SK-N-SH (cell line): ENCODE data around the gene PLCH1. TPM values are rescaled to one million over a fixed set of nuclear protein-coding genes. Genes with fewer than 3 reads are reported as not detected.

Experiments
- CTCF ChIA-PET: fragments of 300-600, 350-600 bp; formaldehyde crosslinking; extraction: SDS; loops from one replicate; lab custom pipeline; 2021; lab: Yijun Ruan, JAX
- POLR2A ChIA-PET: fragments of 350-600 bp; sonication (Branson Sonifier 250); formaldehyde crosslinking; extraction: SDS; loops from one replicate; lab custom pipeline; 2020; ENCODE audit warnings: antibody characterized with exemption, inconsistent platforms; lab: Yijun Ruan, JAX
- DNase-seq: peaks from one replicate; pipeline ENCODE4 v3.0.0; 2012
- H2AFZ ChIP-seq: fragments of 200-600 bp; sonication (generic); 2 replicates; pipeline ENCODE4 v1.8.1; 2016; ENCODE audit warnings: antibody characterized with exemption, mild to moderate bottlenecking, low read depth
- H3F3A ChIP-seq: fragments of 200-600 bp; sonication (generic); replicated peaks from 2 replicates; pipeline ENCODE3; 2016; ENCODE audit warnings: antibody characterized with exemption, mild to moderate bottlenecking; ENCODE audit not compliant: insufficient read depth
- H3K27ac ChIP-seq, 2 experiments: fragments of 200-500 bp in 1 of 2; fragments of 200-600 bp in 1 of 2; sonication (Bioruptor generic) in 1 of 2; sonication (generic), shearing (Covaris generic) in 1 of 2; 2 replicates each; pipeline versions ENCODE4 v1.5.1 to v1.6.1; 2014 to 2016; ENCODE audit warnings: low read depth in 2 of 2, inconsistent platforms in 1 of 2, low read length in 1 of 2, mild to moderate bottlenecking in 1 of 2, mixed read lengths in 1 of 2
- H3K27me3 ChIP-seq: fragments of 200-600 bp; sonication (generic), shearing (Covaris generic); 2 replicates; pipeline ENCODE4 v1.6.1; 2016; ENCODE audit warnings: mixed run types; ENCODE audit not compliant: insufficient read depth
- H3K36me3 ChIP-seq, 2 experiments: fragments of 200-500 bp in 1 of 2; fragments of 200-600 bp in 1 of 2; sonication (Bioruptor generic) in 1 of 2; sonication (generic) in 1 of 2; replicated peaks in 1 of 2; 2 replicates each; pipeline versions ENCODE3 to v1.5.1; 2014 to 2016; ENCODE audit warnings: low read length in 1 of 2, mild to moderate bottlenecking in 1 of 2; ENCODE audit not compliant: insufficient read depth in 2 of 2, control insufficient read depth in 1 of 2
- H3K4me1 ChIP-seq, 2 experiments: fragments of 200-500 bp in 1 of 2; fragments of 200-600 bp in 1 of 2; sonication (Bioruptor generic) in 1 of 2; sonication (generic), shearing (Covaris generic) in 1 of 2; 2 replicates each; pipeline versions ENCODE4 v1.5.1 to v1.6.1; 2014 to 2016; ENCODE audit warnings: low read depth in 1 of 2, low read length in 1 of 2, mixed run types in 1 of 2; ENCODE audit not compliant: insufficient read depth in 2 of 2, control insufficient read depth in 1 of 2
- H3K4me2 ChIP-seq: fragments of 200-600 bp; sonication (generic), shearing (Covaris generic); 2 replicates; pipeline ENCODE4 v1.6.1; 2017; ENCODE audit warnings: mixed run types
- H3K4me3 ChIP-seq, 2 experiments: fragments of 200-500 bp in 1 of 2; fragments of 200-600 bp in 1 of 2; sonication (Bioruptor generic) in 1 of 2; sonication (generic), shearing (Covaris generic) in 1 of 2; 2 replicates each; pipeline versions ENCODE4 v1.5.1 to v1.8.1; 2014 to 2016; ENCODE audit warnings: low read depth in 2 of 2, inconsistent platforms in 1 of 2, low read length in 1 of 2, mild to moderate bottlenecking in 1 of 2, mixed read lengths in 1 of 2, moderate library complexity in 1 of 2
- H3K79me2 ChIP-seq: fragments of 200-600 bp; sonication (generic); 2 replicates; pipeline ENCODE4 v1.8.1; 2017; ENCODE audit warnings: mild to moderate bottlenecking; ENCODE audit not compliant: insufficient read depth
- H3K9ac ChIP-seq: fragments of 200-600 bp; sonication (generic); 2 replicates; pipeline ENCODE4 v1.6.1; 2017; ENCODE audit warnings: mixed run types
- H3K9me2 ChIP-seq: fragments of 200-600 bp; sonication (generic); 2 replicates; pipeline ENCODE4 v1.6.1; 2017; ENCODE audit warnings: mixed run types
- H3K9me3 ChIP-seq: fragments of 200-600 bp; sonication (generic); 2 replicates; pipeline ENCODE4 v1.6.1; 2017; ENCODE audit warnings: mixed run types, mild to moderate bottlenecking, moderate library complexity
- H4K20me1 ChIP-seq: fragments of 200-600 bp; sonication (generic); 2 replicates; pipeline ENCODE4 v1.6.1; 2017; ENCODE audit warnings: mild to moderate bottlenecking, mixed run types; ENCODE audit not compliant: insufficient read depth
- EZH2phosphoT487 ChIP-seq: fragments of 200-600 bp; sonication (generic); IDR thresholded peaks from 2 replicates; pipeline ENCODE4 v1.6.1; 2017; ENCODE audit warnings: low read depth, mixed run types, mild to moderate bottlenecking, antibody characterized with exemption, moderate library complexity, borderline replicate concordance
- FOXJ3 ChIP-seq: sonication (generic); formaldehyde crosslinking; IDR thresholded peaks from 2 replicates; pipeline ENCODE4 v1.5.1; 2020; ENCODE audit warnings: mild to moderate bottlenecking, missing genetic modification reagents
- FOXM1 ChIP-seq: IDR thresholded peaks from 2 replicates; pipeline ENCODE4 v1.4.0; 2012; ENCODE audit warnings: low read depth, mild to moderate bottlenecking
- MXI1 ChIP-seq: IDR thresholded peaks from 2 replicates; pipeline ENCODE4 v1.6.1; 2012; ENCODE audit warnings: mild to moderate bottlenecking, low read depth, low read length, improper control_type of control experiment
- NFIC ChIP-seq: IDR thresholded peaks from 2 replicates; pipeline ENCODE4 v1.4.0; 2012; ENCODE audit warnings: borderline replicate concordance
- NRF1 ChIP-seq: IDR thresholded peaks from 2 replicates; pipeline ENCODE4 v1.6.1; 2012; ENCODE audit warnings: low read depth, mild to moderate bottlenecking, low read length
- POLR2AphosphoS5 ChIP-seq: IDR thresholded peaks from 2 replicates; pipeline ENCODE4 v1.6.1; 2012; ENCODE audit warnings: low read depth, low read length
- RAD21 ChIP-seq: IDR thresholded peaks from 2 replicates; pipeline ENCODE4 v1.6.1; 2012; ENCODE audit warnings: mild to moderate bottlenecking, low read length
- REST ChIP-seq: IDR thresholded peaks from 2 replicates; pipeline ENCODE4 v1.6.1; 2012; ENCODE audit warnings: mild to moderate bottlenecking, low read depth, low read length, moderate library complexity
- SMC3 ChIP-seq: IDR thresholded peaks from 2 replicates; pipeline ENCODE4 v1.6.1; 2012; ENCODE audit warnings: low read depth, low read length, improper control_type of control experiment
- TEAD4 ChIP-seq: IDR thresholded peaks from 2 replicates; pipeline ENCODE4 v1.4.0; 2012; ENCODE audit warnings: mild to moderate bottlenecking, borderline replicate concordance; ENCODE audit not compliant: insufficient read depth
- USF1 ChIP-seq: IDR thresholded peaks from 2 replicates; pipeline ENCODE4 v1.4.0; 2012; ENCODE audit warnings: low read depth, borderline replicate concordance
- WGBS: methylation state at CpG from one replicate; pipeline ENCODE4 v1.1.6; 2017; ENCODE audit warnings: low lambda C conversion rate; 5-methylcytosine and 5-hydroxymethylcytosine counted together
- polyA plus RNA-seq, 3 experiments: library from polyadenylated mRNA; depleted of rRNA; stranded (reverse); fragments of >200 nt; gene quantifications; 2 replicates each; pipeline ENCODE4 v1.2.3, GENCODE V29; 2012
- TF ChIP-seq, protein P1 (sequence below): fragments of 200-600 bp; sonication (generic); IDR thresholded peaks from 2 replicates; pipeline ENCODE4 v1.6.1; 2017; ENCODE audit warnings: antibody characterized with exemption, mild to moderate bottlenecking, moderate library complexity
- TF ChIP-seq, protein P2 (sequence below): IDR thresholded peaks from 2 replicates; pipeline ENCODE4 v1.4.0; 2012; ENCODE audit warnings: low read depth
- TF ChIP-seq, protein P3 (sequence below): IDR thresholded peaks from 2 replicates; pipeline ENCODE4 v1.4.0; 2012; ENCODE audit warnings: low read depth, borderline replicate concordance

PLCH1 gene
- polyA plus RNA-seq, 1 of the 3 experiments (the other 2 are of a cell fraction): 0.26 TPM

- Histone ChIP-seq H3K79me2 (no peaks in the 10 kb centered on the region), H3K4me3 (no peak overlapping the region; a peak in 1 of 4 replicates), H3K4me2 (no peak overlapping the region), H4K20me1 (no peaks in the 10 kb centered on the region), H2AFZ (no peak overlapping the region), H3K27me3 (no peaks in the 10 kb centered on the region), H3K4me1 (peaks cover 0 to 3% of the 10 kb centered on the region in 2 experiments; a peak in 2 of 4 replicates), H3F3A (no peaks in the 10 kb centered on the region), H3K9me3 (no peaks in the 10 kb centered on the region), H3K9ac (no peak overlapping the region), H3K27ac (no peak overlapping the region), H3K36me3 (no peaks in the 10 kb centered on the region), H3K9me2 (no peaks in the 10 kb centered on the region)
- 23% methylated on average over 5 of the region's 5 CpGs for WGBS
- peak; percentile 43 for DNase-seq
- ChIA-PET CTCF (interaction anchor here (0.5 to 6.6 kb wide), 59 partner anchors 9 to 944 kb away, joined by 3 to 124 read pairs (median 4); partner anchors contain the start of genes C3orf33 and GMPS), POLR2A (no interaction called here)
- TF ChIP-seq FOXM1 (no peak), NFIC (no peak), POLR2AphosphoS5 (no peak), RAD21 (peak; percentile 82), FOXJ3 (CRISPR knock-in tag) (no peak), MXI1 (no peak), NRF1 (0 out of 2 replicates have a peak, but pooled peaks have one; percentile 1), SMC3 (peak; percentile 52)
- TF ChIP-seq, protein P1, sequence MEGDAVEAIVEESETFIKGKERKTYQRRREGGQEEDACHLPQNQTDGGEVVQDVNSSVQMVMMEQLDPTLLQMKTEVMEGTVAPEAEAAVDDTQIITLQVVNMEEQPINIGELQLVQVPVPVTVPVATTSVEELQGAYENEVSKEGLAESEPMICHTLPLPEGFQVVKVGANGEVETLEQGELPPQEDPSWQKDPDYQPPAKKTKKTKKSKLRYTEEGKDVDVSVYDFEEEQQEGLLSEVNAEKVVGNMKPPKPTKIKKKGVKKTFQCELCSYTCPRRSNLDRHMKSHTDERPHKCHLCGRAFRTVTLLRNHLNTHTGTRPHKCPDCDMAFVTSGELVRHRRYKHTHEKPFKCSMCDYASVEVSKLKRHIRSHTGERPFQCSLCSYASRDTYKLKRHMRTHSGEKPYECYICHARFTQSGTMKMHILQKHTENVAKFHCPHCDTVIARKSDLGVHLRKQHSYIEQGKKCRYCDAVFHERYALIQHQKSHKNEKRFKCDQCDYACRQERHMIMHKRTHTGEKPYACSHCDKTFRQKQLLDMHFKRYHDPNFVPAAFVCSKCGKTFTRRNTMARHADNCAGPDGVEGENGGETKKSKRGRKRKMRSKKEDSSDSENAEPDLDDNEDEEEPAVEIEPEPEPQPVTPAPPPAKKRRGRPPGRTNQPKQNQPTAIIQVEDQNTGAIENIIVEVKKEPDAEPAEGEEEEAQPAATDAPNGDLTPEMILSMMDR: peak; percentile 82
- TF ChIP-seq, protein P2, sequence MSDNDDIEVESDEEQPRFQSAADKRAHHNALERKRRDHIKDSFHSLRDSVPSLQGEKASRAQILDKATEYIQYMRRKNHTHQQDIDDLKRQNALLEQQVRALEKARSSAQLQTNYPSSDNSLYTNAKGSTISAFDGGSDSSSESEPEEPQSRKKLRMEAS: no peak
Observed at GRCh38 chr3:155701882-155702465, 42.9 kb downstream of the PLCH1 start.

DNA sequence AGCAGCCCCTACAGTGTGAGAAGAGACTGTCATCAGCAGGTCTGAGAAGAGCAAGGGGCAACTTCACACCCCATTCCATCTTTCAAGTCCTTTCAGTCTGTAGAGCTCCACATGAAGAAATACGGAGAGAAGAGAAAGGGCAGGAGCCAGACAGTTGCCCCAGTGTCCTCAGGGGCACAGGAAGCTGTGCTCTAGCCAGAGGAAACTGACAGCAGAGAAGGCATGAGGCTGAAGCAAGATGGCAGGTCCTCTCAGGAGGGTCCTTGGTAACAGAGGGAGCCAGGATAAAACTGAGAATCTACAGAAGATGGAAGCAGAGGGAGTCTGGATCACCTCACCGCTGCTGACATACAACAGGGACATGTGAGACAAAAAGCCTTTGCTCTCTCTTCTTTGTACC is 47.3 kb downstream of the PLCH1 start:
- ChIA-PET POLR2A (no interaction called here), CTCF (interaction anchor here (0.7 to 2.1 kb wide), 2 partner anchors 15 to 315 kb away, joined by 3 to 10 read pairs; no protein-coding TSS in a partner anchor)
- DNase-seq: no peak
- Histone ChIP-seq H3K27me3 (no peaks in the 10 kb centered on the region), H2AFZ (no peak overlapping the region), H3K9ac (no peak overlapping the region), H3F3A (no peaks in the 10 kb centered on the region), H4K20me1 (no peaks in the 10 kb centered on the region), H3K4me1 (peaks cover 0 to 3% of the 10 kb centered on the region in 2 experiments; a peak in 2 of 4 replicates), H3K4me2 (no peak overlapping the region), H3K36me3 (no peaks in the 10 kb centered on the region), H3K79me2 (no peaks in the 10 kb centered on the region), H3K27ac (no peak overlapping the region), H3K9me2 (no peaks in the 10 kb centered on the region), H3K4me3 (no peak overlapping the region), H3K9me3 (no peaks in the 10 kb centered on the region)
- 75% methylated on average over 2 of the region's 2 CpGs for WGBS
- TF ChIP-seq, protein P1: no peak
- TF ChIP-seq REST (no peak), USF1 (no peak), FOXJ3 (CRISPR knock-in tag) (no peak), TEAD4 (no peak), EZH2phosphoT487 (no peak)
- TF ChIP-seq, protein P3, sequence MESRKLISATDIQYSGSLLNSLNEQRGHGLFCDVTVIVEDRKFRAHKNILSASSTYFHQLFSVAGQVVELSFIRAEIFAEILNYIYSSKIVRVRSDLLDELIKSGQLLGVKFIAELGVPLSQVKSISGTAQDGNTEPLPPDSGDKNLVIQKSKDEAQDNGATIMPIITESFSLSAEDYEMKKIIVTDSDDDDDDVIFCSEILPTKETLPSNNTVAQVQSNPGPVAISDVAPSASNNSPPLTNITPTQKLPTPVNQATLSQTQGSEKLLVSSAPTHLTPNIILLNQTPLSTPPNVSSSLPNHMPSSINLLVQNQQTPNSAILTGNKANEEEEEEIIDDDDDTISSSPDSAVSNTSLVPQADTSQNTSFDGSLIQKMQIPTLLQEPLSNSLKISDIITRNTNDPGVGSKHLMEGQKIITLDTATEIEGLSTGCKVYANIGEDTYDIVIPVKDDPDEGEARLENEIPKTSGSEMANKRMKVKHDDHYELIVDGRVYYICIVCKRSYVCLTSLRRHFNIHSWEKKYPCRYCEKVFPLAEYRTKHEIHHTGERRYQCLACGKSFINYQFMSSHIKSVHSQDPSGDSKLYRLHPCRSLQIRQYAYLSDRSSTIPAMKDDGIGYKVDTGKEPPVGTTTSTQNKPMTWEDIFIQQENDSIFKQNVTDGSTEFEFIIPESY: no peak
